A172 (cell line): Measurements from ENCODE around the gene C2orf68. TPM values are rescaled to one million over a fixed set of nuclear protein-coding genes. Genes with fewer than 3 reads are reported as not detected.
A peak's percentile ranks its signal among the peaks of the same experiment; 100 is the strongest.
"Not testable (repeated sequence)": the region's sequence is repeated elsewhere in the genome, so short reads cannot be mapped to it uniquely, and the experiment has no call there.

ENCODE experiments used
- DNase-seq: peaks from one replicate; pipeline ENCODE4 v3.0.0-alpha.2; 2015; ENCODE audit warnings: low spot score
- total RNA-seq: library from RNA; depleted of rRNA; stranded (reverse); fragments of >200 nt; shearing (Covaris generic); gene quantifications from 2 replicates; pipeline ENCODE4 v1.2.3, GENCODE V29; 2014; rRNA removed

The C2orf68 gene
- total RNA-seq, result 26.7 and 27.2 TPM in 2 replicates

GRCh38 chr2:85611705-85612587, at the start of gene C2orf68:
TSS of gene C2orf68 (minus strand) at chr2:85612066. CDS start at chr2:85611984, 82 bp downstream.
- DNase-seq, result peak; percentile 79

- DNase-seq, result no peak
These were observed 49.4 kb upstream of the C2orf68 start for GRCh38 chr2:85661139-85661858.

GRCh38 chr2:85660725-85661124, 48.9 kb upstream of the C2orf68 start:
- no peak for DNase-seq

GRCh38 chr2:85660301-85660700, 48.4 kb upstream of the C2orf68 start:
- not testable (repeated sequence) for DNase-seq

GRCh38 chr2:85659324-85659981, 47.6 kb upstream of the C2orf68 start:
- DNase-seq, result no peak

GRCh38 chr2:85657399-85657798, 45.5 kb upstream of the C2orf68 start:
- not testable (repeated sequence) for DNase-seq

GRCh38 chr2:85656468-85656867, 44.6 kb upstream of the C2orf68 start:
- no peak for DNase-seq

GRCh38 chr2:85655961-85656417, 44.1 kb upstream of the C2orf68 start:
- DNase-seq, result no peak

- DNase-seq, result no peak
These were observed 42.1 kb upstream of the C2orf68 start for GRCh38 chr2:85653996-85654395.

- no peak for DNase-seq
These were observed 40.2 kb upstream of the C2orf68 start for GRCh38 chr2:85652056-85652455.

- DNase-seq, result no peak
These were observed 39.2 kb upstream of the C2orf68 start for GRCh38 chr2:85651097-85651496.

- DNase-seq, result no peak
These were observed 38.6 kb upstream of the C2orf68 start for GRCh38 chr2:85650456-85650855.

- DNase-seq, result peak; percentile 70
These were observed 37.6 kb upstream of the C2orf68 start for GRCh38 chr2:85649201-85650190.

- peak; percentile 57 for DNase-seq
These were observed 36.8 kb upstream of the C2orf68 start for GRCh38 chr2:85648619-85649018.

GRCh38 chr2:85647823-85648526, 36.1 kb upstream of the C2orf68 start:
- no peak for DNase-seq

GRCh38 chr2:85646166-85646565, 34.3 kb upstream of the C2orf68 start:
- no peak for DNase-seq

- DNase-seq, result no peak
These were observed 33.0 kb upstream of the C2orf68 start for GRCh38 chr2:85644909-85645308.

GRCh38 chr2:85642725-85643124, 30.9 kb upstream of the C2orf68 start:
- no peak for DNase-seq

GRCh38 chr2:85635636-85636035, 23.8 kb upstream of the C2orf68 start:
- DNase-seq, result peak; percentile 16

- no peak for DNase-seq
These were observed 23.1 kb upstream of the C2orf68 start for GRCh38 chr2:85635011-85635410.
